HG02981 (cell line): Measurements from ENCODE around the gene NAP1L1.

ENCODE experiments used
- ATAC-seq: cut with Tn5 transposase; IDR thresholded peaks from one replicate; pipeline ENCODE4 v1.9.1; 2021; ENCODE audit warnings: mild to moderate bottlenecking, moderate library complexity; ENCODE audit not compliant: unreplicated experiment

The NAP1L1 gene

GRCh38 chr12:76024102-76024781 is 60.2 kb downstream of the NAP1L1 start:
- ATAC-seq, result no peak

- no peak for ATAC-seq
Measured at GRCh38 chr12:76023069-76023690, 61.3 kb downstream of the NAP1L1 start.

GRCh38 chr12:76022506-76022905 is 62.0 kb downstream of the NAP1L1 start:
- no peak for ATAC-seq

GRCh38 chr12:76020731-76021672 is 63.5 kb downstream of the NAP1L1 start:
- ATAC-seq, result peak; percentile 74

DNA sequence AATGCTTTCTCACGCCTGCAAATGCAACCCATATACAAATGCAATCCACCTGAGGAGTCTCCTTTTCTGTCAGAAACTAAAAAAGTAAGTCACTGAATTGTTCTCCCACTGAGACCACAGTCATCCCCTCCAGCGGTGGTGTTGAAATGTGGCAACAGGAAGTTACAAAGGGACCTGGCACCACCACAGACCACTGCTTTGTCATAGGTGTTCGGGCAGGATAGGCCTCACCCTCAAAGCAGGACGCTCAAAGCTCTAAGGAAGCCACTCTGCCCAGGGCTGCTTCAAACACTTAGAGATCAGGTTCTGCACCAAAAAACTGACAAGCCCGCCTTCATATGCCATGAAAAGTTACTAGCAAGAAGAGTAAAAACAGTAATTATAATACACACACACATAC is 64.2 kb downstream of the NAP1L1 start:
- peak; percentile 71 for ATAC-seq

- ATAC-seq, result no peak
Measured at GRCh38 chr12:76018672-76019071, 65.8 kb downstream of the NAP1L1 start.

DNA sequence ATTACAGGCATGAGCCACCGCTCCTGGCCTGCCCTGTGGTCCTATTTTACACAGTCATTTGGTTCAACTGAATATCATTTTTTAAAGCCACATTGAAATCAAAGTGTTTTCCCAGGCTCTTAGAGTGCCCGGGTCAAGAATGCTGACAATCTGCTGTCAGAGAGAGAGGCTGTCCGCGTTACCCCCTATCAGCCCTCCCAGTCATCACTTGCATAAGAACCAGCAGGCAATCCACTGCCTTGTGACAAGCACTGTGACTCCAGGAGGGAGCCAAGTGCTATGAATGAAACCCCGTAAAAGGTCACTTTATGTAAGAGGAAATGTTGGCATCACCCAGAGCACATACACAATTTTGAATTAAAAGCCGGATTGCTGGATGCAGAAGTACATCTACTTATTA is 66.4 kb downstream of the NAP1L1 start:
- no peak for ATAC-seq

GRCh38 chr12:76014007-76014406 is 70.5 kb downstream of the NAP1L1 start:
- no peak for ATAC-seq

DNA sequence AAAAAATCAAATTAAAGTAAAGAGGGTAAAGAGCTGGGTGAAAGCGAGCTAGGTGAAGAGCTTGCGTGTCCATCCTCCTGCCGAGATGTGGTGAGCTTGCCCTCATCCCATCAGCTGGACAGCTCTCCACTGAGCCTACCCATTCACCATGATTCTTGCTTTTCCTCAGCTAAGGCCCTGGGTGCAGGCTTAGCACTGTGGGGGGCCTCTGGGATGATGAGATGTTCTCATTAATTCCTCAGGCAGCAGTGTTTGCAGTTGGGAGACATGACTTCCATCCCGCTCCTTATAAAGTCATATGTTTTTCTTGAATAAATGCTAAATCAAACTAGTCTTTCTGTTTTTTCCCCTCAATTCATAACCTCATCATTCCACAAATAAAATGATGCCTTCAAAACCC is 70.9 kb downstream of the NAP1L1 start:
- no peak for ATAC-seq

- no peak for ATAC-seq
Measured at GRCh38 chr12:76012644-76013043, 71.8 kb downstream of the NAP1L1 start.

GRCh38 chr12:76010732-76011458 is 73.6 kb downstream of the NAP1L1 start:
- no peak for ATAC-seq

GRCh38 chr12:76008428-76008827 is 76.1 kb downstream of the NAP1L1 start:
- no peak for ATAC-seq

DNA sequence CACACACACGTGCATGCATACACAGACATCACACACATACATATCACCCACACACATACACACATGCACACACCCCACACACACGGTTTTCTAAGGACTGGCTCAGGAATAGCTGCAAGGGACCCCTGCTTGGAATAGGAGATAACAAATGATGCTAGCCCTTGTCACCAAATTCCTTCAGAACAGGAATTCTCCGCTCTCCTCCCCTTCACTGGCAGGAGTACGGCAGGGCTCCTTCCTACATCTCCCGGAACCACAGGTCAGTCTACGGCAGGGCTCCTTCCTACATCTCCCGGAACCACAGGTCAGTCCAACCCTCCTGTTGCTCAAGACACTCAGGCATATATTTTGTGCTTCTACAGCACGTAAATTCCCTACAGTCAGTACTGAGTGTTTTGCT is 76.8 kb downstream of the NAP1L1 start:
- no peak for ATAC-seq

- ATAC-seq, result no peak
Measured at GRCh38 chr12:76006028-76006925, 78.2 kb downstream of the NAP1L1 start.

- ATAC-seq, result no peak
Measured at GRCh38 chr12:76003355-76003638, 81.2 kb downstream of the NAP1L1 start.

DNA sequence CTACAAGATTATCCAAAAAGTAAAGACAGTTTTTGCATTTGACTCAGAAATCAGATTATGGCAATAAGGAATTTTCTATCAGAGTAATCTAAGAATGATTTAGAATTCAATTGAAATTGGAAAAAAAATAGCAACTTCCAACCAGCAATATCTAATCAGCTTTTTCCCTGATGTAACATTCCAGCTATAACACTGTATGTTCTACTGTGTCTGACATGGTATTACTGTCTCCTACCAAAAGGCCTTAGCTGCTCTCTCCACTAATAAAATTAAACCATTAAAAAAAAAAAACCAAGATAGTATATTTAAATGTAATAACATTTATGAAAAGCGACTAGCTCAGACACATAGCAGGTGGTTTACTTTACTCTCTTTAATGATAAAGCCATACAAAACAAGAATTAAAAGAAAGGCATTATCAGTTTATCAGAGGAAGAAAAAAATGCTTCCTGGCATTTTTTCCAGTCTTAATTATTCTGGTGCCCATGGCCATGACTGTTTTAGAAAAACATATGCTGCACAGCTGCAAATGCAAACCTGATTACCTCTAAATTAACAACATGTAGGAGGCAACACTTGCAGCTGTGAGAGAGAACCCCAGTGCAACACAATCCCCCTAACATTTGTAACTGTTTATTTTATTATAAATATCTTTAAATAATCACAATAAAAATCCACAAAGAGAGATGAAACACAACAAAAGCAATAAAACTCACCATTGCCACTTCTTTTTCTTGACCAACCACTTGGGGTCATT is 81.7 kb downstream of the NAP1L1 start:
- ATAC-seq, result no peak

- ATAC-seq, result no peak
Measured at GRCh38 chr12:75998292-75999063, 86.0 kb downstream of the NAP1L1 start.

GRCh38 chr12:75997658-75998057 is 86.8 kb downstream of the NAP1L1 start:
- ATAC-seq, result no peak
